HL-60 (cell line): ENCODE measurements around the gene ALDH3A1.

Experiments
- DNase-seq, 2 experiments: peaks; one replicate each; pipeline ENCODE4 v3.0.0-alpha.2; 2010 to 2020; ENCODE audit warnings: low read depth in 1 of 2, low spot score in 1 of 2
- H3K27ac ChIP-seq: fragments of 250-450 bp; sonication (Bioruptor Pico); replicated peaks from 2 replicates; pipeline ENCODE4 v1.5.1; 2020; ENCODE audit warnings: mild to moderate bottlenecking, moderate library complexity
- H3K27me3 ChIP-seq: fragments of 250-450 bp; sonication (Bioruptor Pico); 2 replicates; pipeline ENCODE4 v1.5.1; 2021; ENCODE audit warnings: mild to moderate bottlenecking, moderate library complexity; ENCODE audit not compliant: insufficient read depth, poor library complexity, severe bottlenecking
- H3K4me3 ChIP-seq: replicated peaks from 2 replicates; pipeline ENCODE4 v1.5.1; 2011; ENCODE audit warnings: mild to moderate bottlenecking, control low read depth, low read length; ENCODE audit not compliant: insufficient read depth
- CTCF ChIP-seq: IDR thresholded peaks from one replicate; pipeline ENCODE4 v1.5.1; 2011; ENCODE audit warnings: low read length, control low read depth, inconsistent platforms; ENCODE audit not compliant: insufficient read depth
- GABPA ChIP-seq: IDR thresholded peaks from 2 replicates; pipeline ENCODE4 v1.6.1; 2012; ENCODE audit warnings: low read depth
- POLR2AphosphoS5 ChIP-seq: IDR thresholded peaks from 2 replicates; pipeline ENCODE4 v1.6.1; 2012; ENCODE audit warnings: low read depth
- REST ChIP-seq: IDR thresholded peaks from 2 replicates; pipeline ENCODE4 v1.6.1; 2012; ENCODE audit warnings: low read depth; ENCODE audit not compliant: insufficient replicate concordance
- SPI1 ChIP-seq: IDR thresholded peaks from 2 replicates; pipeline ENCODE4 v1.6.1; 2012; ENCODE audit warnings: low read depth, mild to moderate bottlenecking, borderline replicate concordance

The ALDH3A1 gene

GRCh38 chr17:19760746-19761145 is 12.6 kb upstream of the ALDH3A1 start:
- TF ChIP-seq GABPA (no peak), CTCF (no peak), POLR2AphosphoS5 (no peak), SPI1 (no peak), REST (no peak)
- no peak overlapping the region for H3K4me3 ChIP-seq
- DNase-seq, result no peak
- no peak overlapping the region for H3K27ac ChIP-seq
- H3K27me3 ChIP-seq, result no peaks in the 10 kb centered on the region

- Histone ChIP-seq H3K27me3 (no peaks in the 10 kb centered on the region), H3K4me3 (no peak overlapping the region), H3K27ac (no peak overlapping the region)
- no peak for DNase-seq
- no peak for TF ChIP-seq POLR2AphosphoS5
- TF ChIP-seq REST, result no peak
- no peak for TF ChIP-seq CTCF
- TF ChIP-seq SPI1, result no peak
- TF ChIP-seq GABPA, result no peak
Measured at GRCh38 chr17:19759568-19760549, 11.8 kb upstream of the ALDH3A1 start.

- TF ChIP-seq SPI1 (no peak), REST (no peak), CTCF (no peak), POLR2AphosphoS5 (no peak), GABPA (no peak)
- Histone ChIP-seq H3K4me3 (no peak overlapping the region), H3K27ac (no peak overlapping the region), H3K27me3 (no peaks in the 10 kb centered on the region)
- no peak for DNase-seq
Measured at GRCh38 chr17:19757536-19758180, 9.6 kb upstream of the ALDH3A1 start.
